SU-DHL-6 (cell line): ENCODE results near the gene PAH.

Experiments used
- H2AFZ ChIP-seq: fragments of 200-600 bp; sonication (generic); 2 replicates; pipeline ENCODE4 v1.6.1; 2014; ENCODE audit warnings: low read depth, mild to moderate bottlenecking, moderate library complexity, mixed read lengths, antibody characterized with exemption, low read length; ENCODE audit not compliant: severe bottlenecking
- H3F3A ChIP-seq: fragments of 200-600 bp; shearing (Covaris generic); 2 replicates; pipeline ENCODE4 v1.6.0; 2016; ENCODE audit warnings: antibody characterized with exemption, mild to moderate bottlenecking; ENCODE audit not compliant: insufficient read depth
- H3K27ac ChIP-seq: fragments of 200-600 bp; sonication (generic); 2 replicates; pipeline ENCODE4 v1.5.1; 2016; ENCODE audit warnings: low read depth, mild to moderate bottlenecking, low read length, moderate library complexity, mixed read lengths
- H3K27me3 ChIP-seq: fragments of 200-600 bp; sonication (generic), shearing (Covaris generic); 2 replicates; pipeline ENCODE4 v1.6.0; 2014; ENCODE audit warnings: mild to moderate bottlenecking, low read length
- H3K36me3 ChIP-seq: fragments of 200-600 bp; sonication (generic); 2 replicates; pipeline ENCODE4 v1.6.1; 2014; ENCODE audit warnings: mild to moderate bottlenecking, low read length, mixed read lengths
- H3K4me2 ChIP-seq: fragments of 300-600, 200-600 bp; shearing (Covaris generic), sonication (generic); 2 replicates; pipeline ENCODE4 v1.6.0; 2014; ENCODE audit warnings: low read length, low read depth, mild to moderate bottlenecking; ENCODE audit not compliant: poor library complexity, severe bottlenecking
- H3K4me3 ChIP-seq: fragments of 200-600 bp; sonication (generic); 2 replicates; pipeline ENCODE4 v1.5.1; 2014; ENCODE audit warnings: antibody characterized with exemption, low read length, mild to moderate bottlenecking, mixed read lengths; ENCODE audit not compliant: insufficient read depth, poor library complexity, severe bottlenecking
- H3K79me2 ChIP-seq: fragments of 200-600 bp; sonication (generic); 2 replicates; pipeline ENCODE4 v1.6.1; 2014; ENCODE audit warnings: mild to moderate bottlenecking, low read length, moderate library complexity; ENCODE audit not compliant: insufficient read depth
- H3K9ac ChIP-seq: fragments of 200-600 bp; sonication (generic); 2 replicates; pipeline ENCODE4 v1.7.0; 2014; ENCODE audit warnings: mild to moderate bottlenecking, low read length
- H3K9me2 ChIP-seq: fragments of 200-600 bp; sonication (generic); replicated peaks from 2 replicates; pipeline ENCODE4 v1.6.1; 2014; ENCODE audit warnings: low read length; ENCODE audit not compliant: insufficient read depth
- H3K9me3 ChIP-seq: fragments of 200-600 bp; sonication (generic); 2 replicates; pipeline ENCODE4 v1.6.1; 2014; ENCODE audit warnings: low read length, mixed read lengths; ENCODE audit not compliant: insufficient read depth
- H4K20me1 ChIP-seq: fragments of 200-600 bp; sonication (generic); 2 replicates; pipeline ENCODE4 v1.6.1; 2014; ENCODE audit warnings: low read depth, mild to moderate bottlenecking, antibody characterized with exemption, low read length, moderate library complexity, mixed read lengths
- EZH2phosphoT487 ChIP-seq: fragments of 200-600 bp; sonication (generic), shearing (Covaris generic); conservative IDR thresholded peaks from 2 replicates; pipeline ENCODE4 v1.6.1; 2018; ENCODE audit warnings: mild to moderate bottlenecking, antibody characterized with exemption, low read length, moderate library complexity, mixed read lengths
- TF ChIP-seq, protein P1 (sequence below): fragments of 200-600 bp; sonication (generic); IDR thresholded peaks from one replicate; pipeline ENCODE4 v1.5.1; 2017; ENCODE audit warnings: antibody characterized with exemption, mild to moderate bottlenecking, low read length, moderate library complexity; ENCODE audit not compliant: insufficient read depth, poor library complexity, severe bottlenecking

Gene PAH

GRCh38 chr12:102902093-102902492 lies 15.0 kb downstream of the PAH start:
- no peak overlapping the region for H3K4me3 ChIP-seq
- no peaks in the 10 kb centered on the region for H3K9me3 ChIP-seq
- no peak overlapping the region for H3K4me2 ChIP-seq
- no peak overlapping the region for H2AFZ ChIP-seq
- H3K27ac ChIP-seq: no peak overlapping the region
- H3K36me3 ChIP-seq: no peaks in the 10 kb centered on the region
- H3K9ac ChIP-seq: no peak overlapping the region
- H3K27me3 ChIP-seq: no peaks in the 10 kb centered on the region
- H3F3A ChIP-seq: no peaks in the 10 kb centered on the region
- TF ChIP-seq, protein P1, sequence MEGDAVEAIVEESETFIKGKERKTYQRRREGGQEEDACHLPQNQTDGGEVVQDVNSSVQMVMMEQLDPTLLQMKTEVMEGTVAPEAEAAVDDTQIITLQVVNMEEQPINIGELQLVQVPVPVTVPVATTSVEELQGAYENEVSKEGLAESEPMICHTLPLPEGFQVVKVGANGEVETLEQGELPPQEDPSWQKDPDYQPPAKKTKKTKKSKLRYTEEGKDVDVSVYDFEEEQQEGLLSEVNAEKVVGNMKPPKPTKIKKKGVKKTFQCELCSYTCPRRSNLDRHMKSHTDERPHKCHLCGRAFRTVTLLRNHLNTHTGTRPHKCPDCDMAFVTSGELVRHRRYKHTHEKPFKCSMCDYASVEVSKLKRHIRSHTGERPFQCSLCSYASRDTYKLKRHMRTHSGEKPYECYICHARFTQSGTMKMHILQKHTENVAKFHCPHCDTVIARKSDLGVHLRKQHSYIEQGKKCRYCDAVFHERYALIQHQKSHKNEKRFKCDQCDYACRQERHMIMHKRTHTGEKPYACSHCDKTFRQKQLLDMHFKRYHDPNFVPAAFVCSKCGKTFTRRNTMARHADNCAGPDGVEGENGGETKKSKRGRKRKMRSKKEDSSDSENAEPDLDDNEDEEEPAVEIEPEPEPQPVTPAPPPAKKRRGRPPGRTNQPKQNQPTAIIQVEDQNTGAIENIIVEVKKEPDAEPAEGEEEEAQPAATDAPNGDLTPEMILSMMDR: no peak
- no peak for TF ChIP-seq EZH2phosphoT487
- H3K79me2 ChIP-seq: no peaks in the 10 kb centered on the region
- no peaks in the 10 kb centered on the region for H3K9me2 ChIP-seq
- no peaks in the 10 kb centered on the region for H4K20me1 ChIP-seq

DNA sequence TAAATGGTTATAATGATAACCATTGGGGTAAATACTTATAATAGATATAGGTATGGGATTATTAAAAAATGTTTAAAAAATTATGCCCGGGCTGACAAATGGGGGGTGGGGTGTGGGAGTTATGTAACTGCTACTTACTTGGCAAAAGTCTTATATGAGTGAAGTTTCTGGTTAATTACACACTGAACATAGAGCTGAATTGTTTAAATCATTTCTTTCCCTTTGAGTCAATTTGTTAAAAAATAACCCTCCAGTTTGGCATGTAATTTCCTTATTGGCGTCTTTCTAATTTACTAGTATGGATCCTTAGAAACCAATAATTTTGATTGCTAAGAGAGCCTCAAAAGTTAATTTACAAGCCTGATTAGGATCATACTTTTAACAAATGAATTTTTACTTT lies 16.7 kb downstream of the PAH start:
- Histone ChIP-seq H3K27me3 (no peaks in the 10 kb centered on the region), H3K9me3 (no peaks in the 10 kb centered on the region), H3K36me3 (no peaks in the 10 kb centered on the region), H3K4me2 (no peak overlapping the region), H3K9me2 (no peaks in the 10 kb centered on the region), H4K20me1 (no peaks in the 10 kb centered on the region), H3F3A (no peaks in the 10 kb centered on the region), H3K9ac (no peak overlapping the region), H2AFZ (no peak overlapping the region), H3K79me2 (no peaks in the 10 kb centered on the region), H3K4me3 (no peak overlapping the region), H3K27ac (no peak overlapping the region)
- TF ChIP-seq, protein P1: no peak
- no peak for TF ChIP-seq EZH2phosphoT487

GRCh38 chr12:102896067-102896466 lies 21.0 kb downstream of the PAH start:
- no peak overlapping the region for H3K9ac ChIP-seq
- H3K36me3 ChIP-seq: no peaks in the 10 kb centered on the region
- H4K20me1 ChIP-seq: no peaks in the 10 kb centered on the region
- no peaks in the 10 kb centered on the region for H3K9me3 ChIP-seq
- no peaks in the 10 kb centered on the region for H3K79me2 ChIP-seq
- no peaks in the 10 kb centered on the region for H3K9me2 ChIP-seq
- no peak overlapping the region for H3K27ac ChIP-seq
- no peak overlapping the region for H3K4me2 ChIP-seq
- TF ChIP-seq, protein P1: no peak
- TF ChIP-seq EZH2phosphoT487: no peak
- no peak overlapping the region for H2AFZ ChIP-seq
- no peak overlapping the region for H3K4me3 ChIP-seq
- no peaks in the 10 kb centered on the region for H3K27me3 ChIP-seq
- no peaks in the 10 kb centered on the region for H3F3A ChIP-seq

DNA sequence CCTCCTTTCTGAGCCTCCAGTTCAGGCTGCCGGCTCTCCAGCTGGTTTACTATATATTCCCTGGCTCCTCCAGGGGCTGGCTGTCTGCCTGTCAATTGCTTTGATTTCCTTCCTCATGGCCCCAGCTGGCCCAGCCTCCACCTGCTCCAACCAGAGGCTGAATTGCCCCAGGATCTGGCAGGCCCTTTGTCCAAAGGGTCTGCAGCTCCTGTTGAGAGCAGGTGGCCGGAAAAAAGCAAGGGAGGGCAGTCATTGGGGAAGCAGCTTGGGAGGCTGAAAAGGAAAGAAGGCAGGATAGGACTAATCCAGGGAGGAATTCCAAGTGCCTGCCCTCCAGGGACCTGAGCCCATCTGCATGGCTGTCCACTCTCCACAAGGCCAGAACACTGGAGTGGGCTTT lies 25.3 kb downstream of the PAH start:
- Histone ChIP-seq H3K4me2 (no peak overlapping the region), H3K9me3 (no peaks in the 10 kb centered on the region), H4K20me1 (no peaks in the 10 kb centered on the region), H3K9me2 (no peaks in the 10 kb centered on the region), H3K79me2 (no peaks in the 10 kb centered on the region), H2AFZ (no peak overlapping the region), H3K27me3 (no peaks in the 10 kb centered on the region), H3K27ac (no peak overlapping the region), H3K36me3 (no peaks in the 10 kb centered on the region), H3K4me3 (no peak overlapping the region), H3F3A (no peaks in the 10 kb centered on the region), H3K9ac (no peak overlapping the region)
- TF ChIP-seq EZH2phosphoT487: no peak
- TF ChIP-seq, protein P1: no peak
